GM20000 (cell line): Measurements from ENCODE around the gene FYB2.
A peak's percentile ranks its signal among the peaks of the same experiment; 100 is the strongest.

ENCODE experiments used
- DNase-seq: peaks from one replicate; pipeline ENCODE4 v3.0.0; 2012; ENCODE audit warnings: low spot score
- CTCF ChIP-seq: IDR thresholded peaks from 2 replicates; pipeline ENCODE4 v1.5.1; 2012; ENCODE audit warnings: mild to moderate bottlenecking, control low read depth; ENCODE audit errors: extremely low read depth, missing control alignments

The FYB2 gene

DNA sequence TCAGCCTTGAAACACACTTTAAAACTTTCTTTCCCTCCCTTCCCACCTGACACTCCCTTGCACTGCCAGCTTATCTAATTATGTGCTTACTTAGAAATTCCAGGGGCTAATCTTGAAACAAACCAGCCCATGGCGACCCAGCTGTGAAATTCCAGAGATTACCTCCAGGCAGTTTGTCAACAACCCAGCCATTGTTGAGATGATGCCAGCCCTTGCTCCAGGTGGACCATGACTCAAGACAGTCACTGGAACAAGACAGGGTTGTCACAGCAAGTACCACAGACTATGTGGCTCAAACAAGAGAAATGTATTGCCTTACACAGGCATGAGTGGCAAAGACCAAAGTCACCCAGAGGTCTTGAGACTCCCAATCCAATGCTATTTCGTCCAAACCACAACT, 7.9 kb downstream of the FYB2 start:
- no peak for DNase-seq
- TF ChIP-seq CTCF, result no peak

DNA sequence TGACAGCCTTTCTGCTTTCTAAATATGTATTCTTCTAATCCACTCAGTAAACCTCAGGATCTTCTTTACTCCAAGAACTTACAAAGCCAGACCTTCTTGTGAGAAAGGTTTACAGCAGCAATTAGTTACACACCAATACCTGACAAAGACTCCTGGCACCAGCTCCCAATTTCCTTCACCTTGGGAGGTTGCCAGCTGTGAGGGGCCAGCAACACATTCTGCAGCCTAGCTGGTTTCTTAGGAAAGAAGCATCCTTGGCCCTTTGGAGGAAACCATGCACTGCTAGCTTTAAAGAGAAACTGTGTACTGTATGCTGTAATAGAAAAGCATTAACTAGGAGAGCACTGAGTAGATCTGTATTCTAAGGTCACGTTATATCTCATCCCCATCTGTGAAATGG, 10.8 kb downstream of the FYB2 start:
- no peak for TF ChIP-seq CTCF
- DNase-seq, result no peak

GRCh38 chr1:56806804-56807203, 12.4 kb downstream of the FYB2 start:
- no peak for TF ChIP-seq CTCF
- no peak for DNase-seq

DNA sequence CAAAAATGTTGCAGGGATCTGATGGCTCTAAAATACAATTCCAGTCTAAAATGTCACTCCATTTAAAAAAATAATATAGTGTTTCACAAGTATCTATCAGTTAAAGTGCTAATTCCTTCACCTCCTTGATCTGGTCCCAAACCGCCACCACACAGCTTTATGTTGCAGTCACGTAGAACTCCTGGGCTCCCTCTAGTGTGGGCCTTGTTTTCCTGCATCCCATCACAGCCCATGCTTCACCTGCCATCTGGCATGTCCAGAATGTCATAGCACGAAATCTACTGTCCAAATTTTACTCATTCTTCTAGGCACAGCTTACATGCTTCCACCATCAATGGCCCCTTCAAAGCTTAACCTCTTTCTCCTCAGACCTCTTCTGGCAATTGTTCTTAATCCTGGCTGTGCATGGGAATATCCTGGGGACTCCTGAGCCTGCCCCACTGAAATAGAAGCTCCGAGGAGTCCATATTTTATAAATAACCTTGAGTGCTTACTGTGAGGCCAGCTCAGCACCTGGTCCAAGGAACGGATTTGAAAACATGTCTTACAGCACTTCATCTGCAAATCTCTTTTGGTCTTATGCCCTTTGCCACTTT, 15.5 kb downstream of the FYB2 start:
- DNase-seq, result peak; percentile 32
- peak; percentile 40 for TF ChIP-seq CTCF

GRCh38 chr1:56799605-56800400, 19.4 kb downstream of the FYB2 start:
- no peak for TF ChIP-seq CTCF
- no peak for DNase-seq

DNA sequence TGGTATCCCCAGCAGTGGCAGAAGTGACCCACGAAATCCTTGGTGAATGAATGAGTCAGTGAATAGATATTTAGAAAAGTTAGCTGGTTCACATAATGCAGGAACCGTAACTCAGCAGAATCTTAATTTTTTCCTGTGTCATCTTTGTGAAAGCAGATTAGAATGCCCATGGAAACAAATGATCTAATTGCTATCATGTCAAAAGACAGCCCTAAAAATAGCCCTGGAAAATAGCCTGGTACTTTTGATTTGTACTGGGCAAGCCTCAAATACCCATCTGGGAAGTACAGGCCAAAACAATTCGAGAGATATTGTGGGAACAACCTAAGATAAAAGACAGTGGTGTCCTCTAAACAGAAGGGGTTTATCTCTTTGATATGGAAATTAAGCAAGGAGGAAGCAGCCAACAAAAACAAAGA, 21.1 kb downstream of the FYB2 start:
- TF ChIP-seq CTCF, result no peak
- no peak for DNase-seq

- no peak for TF ChIP-seq CTCF
- no peak for DNase-seq
Observed at GRCh38 chr1:56797065-56797685, 22.0 kb downstream of the FYB2 start.
